Panc1 (cell line): ENCODE results near the gene URAD. TPM values are rescaled to one million over a fixed set of nuclear protein-coding genes. Genes with fewer than 3 reads are reported as not detected.

Experiments
- ATAC-seq: fragments of 200-7000 bp; cut with Tn5 transposase; 2 replicates; pipeline ENCODE4 v1.9.1; 2020; ENCODE audit warnings: mild to moderate bottlenecking, moderate library complexity
- BruUV-seq: library from RNA; stranded (reverse); fragments of 400-500 nt; replicated peaks from 2 replicates; lab custom pipeline; 2021; lab: Mats Ljungman, UMichigan
- CTCF ChIA-PET: fragments of 300-600 bp; sonication (Branson Sonifier 250); formaldehyde crosslinking; loops from one replicate; lab custom pipeline; 2022; ENCODE audit warnings: antibody characterized with exemption; lab: Charles Lee
- POLR2A ChIA-PET: fragments of 300-600 bp; sonication (Branson Sonifier 250); formaldehyde crosslinking; loops from one replicate; lab custom pipeline; 2022; ENCODE audit warnings: antibody characterized with exemption; lab: Charles Lee
- DNase-seq: peaks from one replicate; pipeline ENCODE4 v3.0.0-alpha.2; 2010; ENCODE audit warnings: low read depth, low spot score
- H3K27ac ChIP-seq: 2 replicates; pipeline ENCODE4 v1.5.1; 2011; ENCODE audit warnings: mild to moderate bottlenecking, low read length, inconsistent platforms
- H3K27me3 ChIP-seq: fragments of 200-500 bp; sonication (Bioruptor generic); 2 replicates; pipeline ENCODE4 v1.6.0; 2014; ENCODE audit warnings: low read length, inconsistent platforms; ENCODE audit not compliant: control insufficient read depth, insufficient read depth
- H3K36me3 ChIP-seq: fragments of 200-500 bp; sonication (Bioruptor generic); 2 replicates; pipeline ENCODE4 v1.5.1; 2014; ENCODE audit warnings: inconsistent platforms, mild to moderate bottlenecking, low read length, moderate library complexity; ENCODE audit not compliant: control insufficient read depth, insufficient read depth
- H3K4me1 ChIP-seq: 2 replicates; pipeline ENCODE4 v1.5.1; 2011; ENCODE audit warnings: inconsistent platforms, mild to moderate bottlenecking, low read length, moderate library complexity; ENCODE audit not compliant: control insufficient read depth, insufficient read depth
- H3K4me3 ChIP-seq, 2 experiments: 2 replicates each; pipeline ENCODE4 v1.5.1; 2011 to 2012; ENCODE audit warnings: low read depth in 2 of 2, low read length in 2 of 2, mild to moderate bottlenecking in 2 of 2, inconsistent platforms in 1 of 2, moderate library complexity in 1 of 2
- H3K9me3 ChIP-seq: fragments of 200-500 bp; sonication (Bioruptor generic); 2 replicates; pipeline ENCODE4 v1.5.1; 2014; ENCODE audit warnings: low read depth, mild to moderate bottlenecking, inconsistent platforms, low read length, moderate library complexity; ENCODE audit not compliant: control insufficient read depth, insufficient read depth
- POLR2AphosphoS5 ChIP-seq: IDR thresholded peaks from 2 replicates; pipeline ENCODE4 v1.6.1; 2012; ENCODE audit warnings: mild to moderate bottlenecking, low read depth, low read length, moderate library complexity
- SIN3A ChIP-seq: IDR thresholded peaks from 2 replicates; pipeline ENCODE4 v1.6.1; 2012; ENCODE audit warnings: low read depth, mild to moderate bottlenecking, low read length, moderate library complexity, borderline replicate concordance; ENCODE audit not compliant: insufficient read depth
- TCF7L2 ChIP-seq: IDR thresholded peaks from 2 replicates; pipeline ENCODE4 v1.6.1; 2011; ENCODE audit warnings: mild to moderate bottlenecking, low read depth, low read length, inconsistent platforms
- in situ Hi-C: cut with HindIII; loops from 2 replicates; pipeline ENCODE4 v1.10.0; 2016; ENCODE audit warnings: low sequenced_read_pairs, low pct_unique_long_range_greater_than_20kb
- intact Hi-C: fragments of 100-400 bp; cut with micrococcal nuclease; formaldehyde crosslinking; loops from one replicate; pipeline ENCODE4 v1.10.0; 2022; ENCODE audit not compliant: unreplicated experiment
- total RNA-seq: library from RNA; stranded (reverse); gene quantifications from one replicate; pipeline ENCODE4 v1.2.1, GENCODE V29; 2021; ENCODE audit not compliant: unreplicated experiment
- TF ChIP-seq, protein P1 (sequence below): fragments of 450-650 bp; IDR thresholded peaks from 2 replicates; pipeline ENCODE4 v1.5.1; 2017; ENCODE audit warnings: mild to moderate bottlenecking
- TF ChIP-seq, protein P2 (sequence below), 2 experiments: IDR thresholded peaks; 2 replicates each; pipeline ENCODE4 v1.6.1; 2011 to 2012; ENCODE audit warnings: low read depth in 2 of 2, control low read depth in 1 of 2, low read length in 1 of 2, mild to moderate bottlenecking in 1 of 2, moderate library complexity in 1 of 2; ENCODE audit not compliant: insufficient read depth in 1 of 2

The URAD gene
- total RNA-seq, 1 experiment from 2014 or later = not detected

DNA sequence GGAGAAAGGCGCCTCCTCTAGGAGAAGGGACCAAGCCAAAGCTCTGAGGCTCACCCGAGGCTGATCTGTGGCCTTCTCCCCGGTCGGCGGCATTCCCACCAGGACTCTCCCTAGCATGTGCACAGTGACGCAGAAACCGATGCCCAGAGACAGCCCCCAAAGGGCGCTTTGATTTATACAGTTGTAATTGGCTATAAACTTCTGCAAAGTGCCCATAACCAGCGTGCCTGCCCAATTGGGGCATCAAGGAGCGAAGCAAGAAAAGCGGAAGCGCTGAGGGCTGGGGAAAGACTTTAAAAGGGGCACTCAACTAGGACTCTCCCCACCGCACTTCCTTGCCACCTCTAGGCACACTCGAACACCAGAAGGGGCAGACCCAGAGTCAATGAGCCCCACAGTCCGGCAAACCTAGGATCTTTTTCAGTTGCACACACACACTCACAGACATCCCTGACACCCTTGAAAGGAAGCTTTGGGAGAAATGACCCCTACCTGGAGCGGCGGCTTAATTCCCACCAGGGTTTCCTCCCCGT is 21.2 kb downstream of the URAD start:
- TF ChIP-seq, protein P1, sequence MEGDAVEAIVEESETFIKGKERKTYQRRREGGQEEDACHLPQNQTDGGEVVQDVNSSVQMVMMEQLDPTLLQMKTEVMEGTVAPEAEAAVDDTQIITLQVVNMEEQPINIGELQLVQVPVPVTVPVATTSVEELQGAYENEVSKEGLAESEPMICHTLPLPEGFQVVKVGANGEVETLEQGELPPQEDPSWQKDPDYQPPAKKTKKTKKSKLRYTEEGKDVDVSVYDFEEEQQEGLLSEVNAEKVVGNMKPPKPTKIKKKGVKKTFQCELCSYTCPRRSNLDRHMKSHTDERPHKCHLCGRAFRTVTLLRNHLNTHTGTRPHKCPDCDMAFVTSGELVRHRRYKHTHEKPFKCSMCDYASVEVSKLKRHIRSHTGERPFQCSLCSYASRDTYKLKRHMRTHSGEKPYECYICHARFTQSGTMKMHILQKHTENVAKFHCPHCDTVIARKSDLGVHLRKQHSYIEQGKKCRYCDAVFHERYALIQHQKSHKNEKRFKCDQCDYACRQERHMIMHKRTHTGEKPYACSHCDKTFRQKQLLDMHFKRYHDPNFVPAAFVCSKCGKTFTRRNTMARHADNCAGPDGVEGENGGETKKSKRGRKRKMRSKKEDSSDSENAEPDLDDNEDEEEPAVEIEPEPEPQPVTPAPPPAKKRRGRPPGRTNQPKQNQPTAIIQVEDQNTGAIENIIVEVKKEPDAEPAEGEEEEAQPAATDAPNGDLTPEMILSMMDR = no peak
- TF ChIP-seq TCF7L2 = no peak
- TF ChIP-seq POLR2AphosphoS5 = no peak
- TF ChIP-seq, protein P2, sequence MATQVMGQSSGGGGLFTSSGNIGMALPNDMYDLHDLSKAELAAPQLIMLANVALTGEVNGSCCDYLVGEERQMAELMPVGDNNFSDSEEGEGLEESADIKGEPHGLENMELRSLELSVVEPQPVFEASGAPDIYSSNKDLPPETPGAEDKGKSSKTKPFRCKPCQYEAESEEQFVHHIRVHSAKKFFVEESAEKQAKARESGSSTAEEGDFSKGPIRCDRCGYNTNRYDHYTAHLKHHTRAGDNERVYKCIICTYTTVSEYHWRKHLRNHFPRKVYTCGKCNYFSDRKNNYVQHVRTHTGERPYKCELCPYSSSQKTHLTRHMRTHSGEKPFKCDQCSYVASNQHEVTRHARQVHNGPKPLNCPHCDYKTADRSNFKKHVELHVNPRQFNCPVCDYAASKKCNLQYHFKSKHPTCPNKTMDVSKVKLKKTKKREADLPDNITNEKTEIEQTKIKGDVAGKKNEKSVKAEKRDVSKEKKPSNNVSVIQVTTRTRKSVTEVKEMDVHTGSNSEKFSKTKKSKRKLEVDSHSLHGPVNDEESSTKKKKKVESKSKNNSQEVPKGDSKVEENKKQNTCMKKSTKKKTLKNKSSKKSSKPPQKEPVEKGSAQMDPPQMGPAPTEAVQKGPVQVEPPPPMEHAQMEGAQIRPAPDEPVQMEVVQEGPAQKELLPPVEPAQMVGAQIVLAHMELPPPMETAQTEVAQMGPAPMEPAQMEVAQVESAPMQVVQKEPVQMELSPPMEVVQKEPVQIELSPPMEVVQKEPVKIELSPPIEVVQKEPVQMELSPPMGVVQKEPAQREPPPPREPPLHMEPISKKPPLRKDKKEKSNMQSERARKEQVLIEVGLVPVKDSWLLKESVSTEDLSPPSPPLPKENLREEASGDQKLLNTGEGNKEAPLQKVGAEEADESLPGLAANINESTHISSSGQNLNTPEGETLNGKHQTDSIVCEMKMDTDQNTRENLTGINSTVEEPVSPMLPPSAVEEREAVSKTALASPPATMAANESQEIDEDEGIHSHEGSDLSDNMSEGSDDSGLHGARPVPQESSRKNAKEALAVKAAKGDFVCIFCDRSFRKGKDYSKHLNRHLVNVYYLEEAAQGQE (IDR thresholded peaks at IDR 0.05; ENCODE audit: insufficient read depth in 1 of 2, low read depth in 2 of 2, low read length in 1 of 2) = no peak
- intact Hi-C loops (no loop called here), in situ Hi-C loops (loop anchor here (25.0 kb wide), 1 partner anchor 130 kb away; no protein-coding TSS in a partner anchor)
- Histone ChIP-seq H3K4me3 (peak overlapping the region; percentile 51 to 53), H3K4me1 (peaks cover 16% of the 10 kb centered on the region), H3K36me3 (no peaks in the 10 kb centered on the region; the same call in 1 of the 2 replicates), H3K9me3 (no peaks in the 10 kb centered on the region), H3K27me3 (no peaks in the 10 kb centered on the region), H3K27ac (peak overlapping the region; percentile 34; the same call in 1 of the 2 replicates)
- BruUV-seq = no TSS peak
- ChIA-PET CTCF (interaction anchor here (0.6 kb wide), 1 partner anchor 9 kb away, joined by 4 read pairs; no protein-coding TSS in a partner anchor), POLR2A (interaction anchor here (0.7 kb wide), 1 partner anchor 772 kb away, joined by 3 read pairs; no protein-coding TSS in a partner anchor)
- 0 out of 2 replicates have a peak, but pooled peaks have one; percentile 15 for ATAC-seq
- DNase-seq = no peak

DNA sequence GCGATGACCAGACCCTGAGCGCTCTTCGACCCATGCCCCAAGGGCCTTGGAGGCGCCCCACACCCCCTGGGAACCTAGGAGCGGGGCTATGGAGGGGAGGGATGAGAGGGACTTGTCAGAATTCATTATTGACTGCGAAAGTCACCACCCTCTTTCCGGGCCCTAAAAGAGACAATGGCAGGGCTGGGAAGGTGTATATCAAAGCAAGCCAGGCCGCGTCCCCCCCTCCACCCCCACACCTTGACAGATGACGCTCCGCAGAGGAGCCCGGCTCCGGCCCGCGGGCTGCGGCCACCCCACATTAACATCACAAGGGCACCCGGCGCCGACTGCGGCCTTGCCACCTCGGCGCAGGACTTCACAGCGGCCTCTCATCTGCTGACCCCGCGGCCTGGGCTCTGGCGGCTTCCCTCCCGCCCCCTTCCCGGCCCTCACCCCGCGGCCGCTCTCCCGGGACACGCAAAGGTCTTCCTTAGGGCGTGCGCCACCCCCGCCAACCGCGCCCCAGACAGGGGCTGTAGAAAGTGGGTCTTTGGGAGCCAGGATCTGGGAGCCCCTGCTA is 21.8 kb downstream of the URAD start:
- CTCF ChIA-PET = interaction anchor here (0.6 kb wide), 1 partner anchor 10 kb away, joined by 4 read pairs; no protein-coding TSS in a partner anchor
- intact Hi-C loops (no loop called here), in situ Hi-C loops (loop anchor here (25.0 kb wide), 1 partner anchor 129 kb away; no protein-coding TSS in a partner anchor)
- peak overlapping the region; percentile 51 for H3K27ac ChIP-seq
- H3K27me3 ChIP-seq = no peaks in the 10 kb centered on the region
- TF ChIP-seq POLR2AphosphoS5 = no peak
- no peak for TF ChIP-seq SIN3A
- TF ChIP-seq, protein P1 = no peak
- TF ChIP-seq, protein P2 (IDR thresholded peaks at IDR 0.05; ENCODE audit: insufficient read depth in 1 of 2, low read depth in 2 of 2, low read length in 1 of 2) = no peak
- no peak for TF ChIP-seq TCF7L2
- DNase-seq (no peak), ATAC-seq (no peak)
- H3K4me3 ChIP-seq = peak overlapping the region; percentile 51 to 53
- no peaks in the 10 kb centered on the region for H3K9me3 ChIP-seq
- no TSS peak for BruUV-seq
- peaks cover 22% of the 10 kb centered on the region for H3K4me1 ChIP-seq
- POLR2A ChIA-PET = no interaction called here
- H3K36me3 ChIP-seq = no peaks in the 10 kb centered on the region; the same call in 1 of the 2 replicates
